ENCODE measurements around the gene TLR9. TPM values are rescaled to one million over a fixed set of nuclear protein-coding genes. Genes with fewer than 3 reads are reported as not detected.
A peak's percentile ranks its signal among the peaks of the same experiment; 100 is the strongest.

TLR9 gene
- total and polyA plus RNA-seq, 2 donors (not counting 1 experiment from before 2014, with no cell fraction given): under 0.01 TPM; not detected in 1

- Histone ChIP-seq H3K4me1 (ENCODE audit: control insufficient read depth, extremely low read depth, insufficient read depth, low read length) (no peaks in the 10 kb centered on the region), H3K27me3 (ENCODE audit: control insufficient read depth, insufficient read depth, low read length) (no peaks in the 10 kb centered on the region), H3K9me3 (ENCODE audit: control insufficient read depth, insufficient read depth, low read depth, low read length) (no peaks in the 10 kb centered on the region), H3K4me3 (replicated peaks in 1 of 4; ENCODE audit: control extremely low read depth in 1 of 4, insufficient read depth in 1 of 4, low read depth in 3 of 4, low read length in 4 of 4) (no peak overlapping the region), H3K36me3 (ENCODE audit: control insufficient read depth, insufficient read depth, low read length) (peaks cover 30% of the 10 kb centered on the region), H3K27ac (ENCODE audit: insufficient read depth, low read length) (no peak overlapping the region), H3K9ac (ENCODE audit: insufficient read depth, low read length) (no peak overlapping the region), H2AFZ (ENCODE audit: low read length) (no peak overlapping the region), H4K20me1 (ENCODE audit: control insufficient read depth, extremely low read depth, insufficient read depth, low read length) (peaks cover 2% of the 10 kb centered on the region), H3K4me2 (ENCODE audit: extremely low read depth, insufficient read depth, low read length) (no peak overlapping the region), H3K79me2 (ENCODE audit: control insufficient read depth, insufficient read depth, low read length) (peaks cover 11% of the 10 kb centered on the region)
- DNase-seq (ENCODE audit: low read depth in 2 of 2): peak in 1 of 2 donors; percentile 58
- no peak for TF ChIP-seq EZH2 (IDR thresholded peaks at IDR 0.05; ENCODE audit: low read length, missing control alignments)
- TF ChIP-seq CTCF (conservative IDR thresholded peaks at IDR 0.05 in 1 of 2, IDR thresholded peaks at IDR 0.05 in 1 of 2; ENCODE audit: low read depth in 1 of 2, low read length in 2 of 2): no peak
These were observed 33.6 kb upstream of the TLR9 start for GRCh38 chr3:52259035-52259434.

GRCh38 chr3:52257911-52258310, 32.5 kb upstream of the TLR9 start:
- TF ChIP-seq CTCF (conservative IDR thresholded peaks at IDR 0.05 in 1 of 2, IDR thresholded peaks at IDR 0.05 in 1 of 2; ENCODE audit: low read depth in 1 of 2, low read length in 2 of 2) (no peak), EZH2 (IDR thresholded peaks at IDR 0.05; ENCODE audit: low read length, missing control alignments) (no peak)
- Histone ChIP-seq H3K27me3 (ENCODE audit: control insufficient read depth, insufficient read depth, low read length) (no peaks in the 10 kb centered on the region), H3K4me2 (ENCODE audit: extremely low read depth, insufficient read depth, low read length) (no peak overlapping the region), H3K9ac (ENCODE audit: insufficient read depth, low read length) (no peak overlapping the region), H3K27ac (ENCODE audit: insufficient read depth, low read length) (no peak overlapping the region), H2AFZ (ENCODE audit: low read length) (no peak overlapping the region), H3K4me1 (ENCODE audit: control insufficient read depth, extremely low read depth, insufficient read depth, low read length) (no peaks in the 10 kb centered on the region), H4K20me1 (ENCODE audit: control insufficient read depth, extremely low read depth, insufficient read depth, low read length) (peaks cover 2% of the 10 kb centered on the region), H3K9me3 (ENCODE audit: control insufficient read depth, insufficient read depth, low read depth, low read length) (no peaks in the 10 kb centered on the region), H3K79me2 (ENCODE audit: control insufficient read depth, insufficient read depth, low read length) (peaks cover 11% of the 10 kb centered on the region), H3K4me3 (replicated peaks in 1 of 4; ENCODE audit: control extremely low read depth in 1 of 4, insufficient read depth in 1 of 4, low read depth in 3 of 4, low read length in 4 of 4) (no peak overlapping the region), H3K36me3 (ENCODE audit: control insufficient read depth, insufficient read depth, low read length) (peaks cover 34% of the 10 kb centered on the region)
- DNase-seq (ENCODE audit: low read depth in 2 of 2): peak in 1 of 2 donors; percentile 78

- H3K36me3 ChIP-seq (ENCODE audit: control insufficient read depth, insufficient read depth, low read length): peaks cover 32% of the 10 kb centered on the region
- TF ChIP-seq CTCF (conservative IDR thresholded peaks at IDR 0.05 in 1 of 2, IDR thresholded peaks at IDR 0.05 in 1 of 2; ENCODE audit: low read depth in 1 of 2, low read length in 2 of 2): no peak
- TF ChIP-seq EZH2 (IDR thresholded peaks at IDR 0.05; ENCODE audit: low read length, missing control alignments): no peak
- H3K4me1 ChIP-seq (ENCODE audit: control insufficient read depth, extremely low read depth, insufficient read depth, low read length): no peaks in the 10 kb centered on the region
- H3K27me3 ChIP-seq (ENCODE audit: control insufficient read depth, insufficient read depth, low read length): no peaks in the 10 kb centered on the region
- no peak overlapping the region for H3K27ac ChIP-seq (ENCODE audit: insufficient read depth, low read length)
- no peak overlapping the region for H3K9ac ChIP-seq (ENCODE audit: insufficient read depth, low read length)
- no peak for DNase-seq (ENCODE audit: low read depth in 2 of 2)
- H3K9me3 ChIP-seq (ENCODE audit: control insufficient read depth, insufficient read depth, low read depth, low read length): no peaks in the 10 kb centered on the region
- H4K20me1 ChIP-seq (ENCODE audit: control insufficient read depth, extremely low read depth, insufficient read depth, low read length): no peaks in the 10 kb centered on the region
- H3K4me2 ChIP-seq (ENCODE audit: extremely low read depth, insufficient read depth, low read length): no peak overlapping the region
- H3K79me2 ChIP-seq (ENCODE audit: control insufficient read depth, insufficient read depth, low read length): peaks cover 6% of the 10 kb centered on the region
- no peak overlapping the region for H3K4me3 ChIP-seq (replicated peaks in 1 of 4; ENCODE audit: control extremely low read depth in 1 of 4, insufficient read depth in 1 of 4, low read depth in 3 of 4, low read length in 4 of 4)
- H2AFZ ChIP-seq (ENCODE audit: low read length): no peak overlapping the region
These were observed 31.2 kb upstream of the TLR9 start for GRCh38 chr3:52256622-52257021.

Data from fibroblast of lung (primary cell).